LHCN-M2 (cell line): ENCODE data around the gene TAS1R1. TPM values are rescaled to one million over a fixed set of nuclear protein-coding genes. Genes with fewer than 3 reads are reported as not detected.

Experiments
- DNase-seq: peaks from one replicate; pipeline ENCODE4 v3.0.0-alpha.2; 2012; ENCODE audit warnings: low read depth
- total RNA-seq: library from RNA; depleted of rRNA; stranded (reverse); fragments of >200 nt; gene quantifications from 2 replicates; pipeline ENCODE4 v1.2.3, GENCODE V29; 2014; rRNA removed

Gene TAS1R1
- total RNA-seq, 1 experiment from 2014 or later, result 2.5 TPM

DNA sequence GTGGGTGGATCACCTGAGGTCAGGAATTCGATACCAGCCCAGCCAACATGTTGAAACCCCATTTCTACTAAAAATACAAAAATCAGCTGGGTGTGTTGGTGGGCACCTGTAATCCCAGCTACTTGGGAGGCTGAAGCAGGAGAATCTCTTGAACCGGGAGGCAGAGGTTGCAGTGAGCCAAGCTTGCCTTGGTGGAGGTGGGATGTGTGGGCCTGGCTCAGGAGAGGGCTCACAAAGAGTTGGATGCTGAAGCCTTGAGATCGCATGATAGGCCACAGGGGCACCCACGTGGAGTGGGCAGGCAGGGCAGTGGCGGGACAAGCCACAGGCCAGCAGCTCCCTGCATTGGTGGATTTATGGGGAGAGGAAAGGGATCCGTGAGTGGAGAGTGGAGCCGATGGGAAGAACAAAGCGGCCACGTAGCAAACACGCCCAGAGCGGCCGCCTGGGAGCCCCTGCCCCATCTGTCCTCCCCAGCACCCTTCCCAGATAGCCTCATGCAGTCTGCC is 73.9 kb downstream of the TAS1R1 start:
- DNase-seq, result no peak

Other genes with a start within 250 kb of the TAS1R1 start
- 41.3 and 42.7 TPM in 2 replicates for gene ACOT7, start 161.5 kb upstream of the TAS1R1 start, total RNA-seq
- 0.06 TPM in 1 of 2 replicates, not detected in the other for gene HES2, start 135.4 kb upstream of the TAS1R1 start, total RNA-seq
- not detected in 2 replicates for gene ESPN, start 130.5 kb upstream of the TAS1R1 start, total RNA-seq
- 0.58 and 0.98 TPM in 2 replicates for gene TNFRSF25, start 89.1 kb upstream of the TAS1R1 start, total RNA-seq
- gene PLEKHG5, start 63.6 kb upstream of the TAS1R1 start, total RNA-seq, result 1.8 and 2.2 TPM in 2 replicates
- gene NOL9, start 794 bp upstream of the TAS1R1 start, total RNA-seq, result 21.7 and 26.9 TPM in 2 replicates
- 14.2 and 14.9 TPM in 2 replicates for gene ZBTB48, start 24.7 kb downstream of the TAS1R1 start, total RNA-seq
- 46.8 and 51.2 TPM in 2 replicates for gene KLHL21, start 47.6 kb downstream of the TAS1R1 start, total RNA-seq
- gene PHF13, start 58.4 kb downstream of the TAS1R1 start, total RNA-seq, result 11.5 and 11.7 TPM in 2 replicates
- gene THAP3, start 69.6 kb downstream of the TAS1R1 start, total RNA-seq, result 23.3 and 25.0 TPM in 2 replicates
- 35.8 and 41.5 TPM in 2 replicates for gene DNAJC11, start 146.5 kb downstream of the TAS1R1 start, total RNA-seq
- gene CAMTA1, start 230.1 kb downstream of the TAS1R1 start, total RNA-seq, result 69.0 and 97.2 TPM in 2 replicates